Kidney (tissue), 14 donors: ENCODE results near the gene SELL. TPM values are rescaled to one million over a fixed set of nuclear protein-coding genes. Genes with fewer than 3 reads are reported as not detected.

Experiments used
- DNase-seq, 5 donors: peaks; one replicate each; pipeline ENCODE4 v3.0.0-alpha.2; 2013 to 2020
- FAIRE-seq: peaks from 2 replicates; lab custom pipeline; 2012; peaks lifted over from hg19 to GRCh38; lab: Jason Lieb, UNC
- H3K27ac ChIP-seq, 2 donors: one replicate each; pipeline ENCODE4 v1.7.0; 2013; ENCODE audit warnings: low read depth in 2 of 2, low read length in 2 of 2, inconsistent platforms in 1 of 2
- H3K27me3 ChIP-seq: one replicate; pipeline ENCODE4 v1.7.1; 2013; ENCODE audit warnings: low read length, inconsistent platforms; ENCODE audit not compliant: control insufficient read depth, insufficient read depth
- H3K36me3 ChIP-seq, 3 donors: one replicate each; pipeline versions ENCODE4 v1.7.0 to v1.7.1; 2013; ENCODE audit warnings: low read length in 3 of 3, control low read depth in 1 of 3, inconsistent platforms in 1 of 3; ENCODE audit not compliant: insufficient read depth in 3 of 3, control insufficient read depth in 2 of 3
- H3K4me1 ChIP-seq, 3 donors: one replicate each; pipeline versions ENCODE4 v1.7.0 to v1.7.1; 2013; ENCODE audit warnings: low read length in 3 of 3, inconsistent platforms in 1 of 3, low read depth in 1 of 3; ENCODE audit not compliant: control insufficient read depth in 2 of 3, insufficient read depth in 2 of 3
- H3K4me3 ChIP-seq, 3 donors: one replicate each; pipeline versions ENCODE4 v1.7.0 to v1.8.1; 2013; ENCODE audit warnings: low read length in 3 of 3, control low read depth in 1 of 3, inconsistent platforms in 1 of 3
- H3K9ac ChIP-seq, 3 donors: one replicate each; pipeline versions ENCODE4 v1.7.0 to v1.7.1; 2013; ENCODE audit warnings: low read length in 3 of 3, control low read depth in 1 of 3, inconsistent platforms in 1 of 3
- H3K9me3 ChIP-seq, 3 donors: one replicate each; pipeline versions ENCODE4 v1.7.0 to v1.7.1; 2013; ENCODE audit warnings: low read length in 3 of 3, control low read depth in 1 of 3, inconsistent platforms in 1 of 3; ENCODE audit not compliant: control insufficient read depth in 2 of 3, insufficient read depth in 1 of 3
- intact Hi-C: fragments of 100-400 bp; cut with DNase I; formaldehyde crosslinking; loops from one replicate; pipeline ENCODE4 v1.11.1; 2022
- polyA plus RNA-seq: library from polyadenylated mRNA; stranded (reverse); fragments of 350-450 nt; fragmentation: Illumina TruSeq; extraction: RNeasy Lipid Tissue Mini Kit (QIAGEN cat#74804); gene quantifications from one replicate; pipeline ENCODE4 v1.2.3, GENCODE V29; 2014; ENCODE audit warnings: low read depth, low replicate concordance; ENCODE audit not compliant: insufficient read depth
- total RNA-seq: library from RNA; stranded (reverse); fragmentation: NEBNext Ultra II Directional; extraction: Animal tissue kit (Norgen Biotek cat#: 25700); gene quantifications from one replicate; pipeline ENCODE4 v1.2.1, GENCODE V29; 2021
- TF ChIP-seq, protein P1 (sequence below): IDR thresholded peaks from 3 replicates; pipeline ENCODE4 v1.5.1; 2012; ENCODE audit warnings: mild to moderate bottlenecking, moderate library complexity, borderline replicate concordance; ENCODE audit not compliant: insufficient read depth; ENCODE audit errors: extremely low read depth
- donor health status: control.
- donor health status: control.
- donor health status: control.
- donor health status: control.
- donor health status: control.
- donor health status: DM: yes; HTN: yes; CAD: no.
- donor health status: Normal renal cell carcinoma (clear cell type).

SELL gene
- total and polyA plus RNA-seq, 2 donors from 2014 or later = 1.3 to 9.8 TPM

DNA sequence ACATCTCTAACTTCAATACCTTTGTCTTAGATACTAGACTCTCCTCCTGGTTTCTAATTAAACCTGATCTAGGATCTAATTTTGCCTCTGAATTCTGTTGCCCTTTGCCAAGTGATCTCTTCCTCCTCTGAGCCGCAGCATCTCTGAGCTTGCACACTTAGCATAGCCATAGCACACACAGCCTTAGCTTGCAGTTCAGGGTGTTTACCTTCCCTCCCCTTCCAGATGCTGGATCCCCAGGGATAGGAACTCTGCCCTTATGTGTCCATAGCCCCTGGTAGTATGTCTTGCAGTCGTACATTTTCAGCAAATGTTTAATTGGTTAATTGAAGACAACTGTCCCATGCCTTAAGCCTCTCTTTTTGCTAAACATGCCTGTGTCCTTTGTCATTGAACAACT lies 30.3 kb downstream of the SELL start:
- Histone ChIP-seq H3K4me3 (no peak overlapping the region), H3K4me1 (no peaks in the 10 kb centered on the region), H3K27me3 (no peaks in the 10 kb centered on the region), H3K27ac (no peak overlapping the region), H3K9me3 (no peaks in the 10 kb centered on the region), H3K36me3 (no peaks in the 10 kb centered on the region), H3K9ac (no peak overlapping the region)
- intact Hi-C loops = no loop called here
- no peak for DNase-seq
- TF ChIP-seq, protein P1, sequence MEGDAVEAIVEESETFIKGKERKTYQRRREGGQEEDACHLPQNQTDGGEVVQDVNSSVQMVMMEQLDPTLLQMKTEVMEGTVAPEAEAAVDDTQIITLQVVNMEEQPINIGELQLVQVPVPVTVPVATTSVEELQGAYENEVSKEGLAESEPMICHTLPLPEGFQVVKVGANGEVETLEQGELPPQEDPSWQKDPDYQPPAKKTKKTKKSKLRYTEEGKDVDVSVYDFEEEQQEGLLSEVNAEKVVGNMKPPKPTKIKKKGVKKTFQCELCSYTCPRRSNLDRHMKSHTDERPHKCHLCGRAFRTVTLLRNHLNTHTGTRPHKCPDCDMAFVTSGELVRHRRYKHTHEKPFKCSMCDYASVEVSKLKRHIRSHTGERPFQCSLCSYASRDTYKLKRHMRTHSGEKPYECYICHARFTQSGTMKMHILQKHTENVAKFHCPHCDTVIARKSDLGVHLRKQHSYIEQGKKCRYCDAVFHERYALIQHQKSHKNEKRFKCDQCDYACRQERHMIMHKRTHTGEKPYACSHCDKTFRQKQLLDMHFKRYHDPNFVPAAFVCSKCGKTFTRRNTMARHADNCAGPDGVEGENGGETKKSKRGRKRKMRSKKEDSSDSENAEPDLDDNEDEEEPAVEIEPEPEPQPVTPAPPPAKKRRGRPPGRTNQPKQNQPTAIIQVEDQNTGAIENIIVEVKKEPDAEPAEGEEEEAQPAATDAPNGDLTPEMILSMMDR = no peak
- FAIRE-seq = no peak

DNA sequence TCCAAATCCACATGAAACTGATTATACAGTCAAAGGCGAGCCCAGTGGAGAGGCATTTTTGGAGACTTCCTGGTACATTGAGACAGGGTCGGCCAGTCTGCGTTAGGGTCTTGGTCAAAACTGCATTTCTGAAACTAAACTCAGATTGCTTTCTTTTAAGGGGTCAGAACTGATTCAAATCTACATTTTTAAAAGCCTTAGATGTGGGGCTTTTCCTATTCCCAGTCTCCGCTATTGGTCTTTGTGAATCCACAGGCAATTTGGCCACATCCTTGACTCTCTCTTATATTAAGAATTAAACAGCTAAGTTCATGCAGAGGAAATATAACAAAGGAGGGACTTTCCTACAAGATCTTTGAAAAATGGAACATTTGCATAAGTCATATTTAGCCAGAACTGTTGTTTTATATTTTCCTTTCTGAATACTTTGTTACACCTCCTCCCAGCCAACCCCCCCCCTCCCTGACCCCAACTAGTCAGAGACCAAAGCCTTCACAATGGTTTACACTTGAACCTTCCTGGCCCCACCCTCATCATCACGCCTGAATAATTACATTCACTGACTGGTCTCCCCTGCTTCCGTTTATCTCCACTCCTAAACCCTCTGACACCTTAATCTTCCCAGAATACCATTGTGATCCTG lies 30.9 kb downstream of the SELL start:
- no peaks in the 10 kb centered on the region for H3K9me3 ChIP-seq
- no peak overlapping the region for H3K27ac ChIP-seq
- no peak for FAIRE-seq
- H3K4me1 ChIP-seq = no peaks in the 10 kb centered on the region
- H3K4me3 ChIP-seq = no peak overlapping the region
- TF ChIP-seq, protein P1 = no peak
- H3K9ac ChIP-seq = no peak overlapping the region
- no peaks in the 10 kb centered on the region for H3K27me3 ChIP-seq
- intact Hi-C loops = no loop called here
- peak in 2 of 5 donors; percentile 3 to 16 for DNase-seq
- no peaks in the 10 kb centered on the region for H3K36me3 ChIP-seq

DNA sequence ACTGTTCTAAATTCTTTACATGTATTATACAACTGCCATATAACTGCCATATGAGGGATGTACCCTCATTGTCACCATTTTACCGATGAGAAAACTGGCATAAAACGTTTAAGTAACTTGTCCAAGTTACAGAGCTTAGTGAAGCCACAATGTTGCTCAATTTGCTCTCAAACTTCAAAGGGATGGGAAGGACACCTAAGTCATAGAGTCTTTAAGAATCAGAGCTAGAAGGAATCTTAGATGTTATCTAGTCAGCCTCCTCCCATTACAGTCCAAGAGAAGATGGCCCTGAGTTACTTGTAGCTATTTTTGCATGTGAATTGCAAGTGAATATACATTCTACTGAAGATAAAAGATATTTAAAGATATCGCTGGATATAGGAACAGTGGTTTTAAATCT lies 31.7 kb downstream of the SELL start:
- H3K4me3 ChIP-seq = no peak overlapping the region
- H3K9me3 ChIP-seq = no peaks in the 10 kb centered on the region
- H3K9ac ChIP-seq = no peak overlapping the region
- H3K36me3 ChIP-seq = no peaks in the 10 kb centered on the region
- H3K4me1 ChIP-seq = no peaks in the 10 kb centered on the region
- H3K27me3 ChIP-seq = no peaks in the 10 kb centered on the region
- no peak overlapping the region for H3K27ac ChIP-seq
- intact Hi-C loops = no loop called here
- TF ChIP-seq, protein P1 = no peak
- FAIRE-seq = no peak
- DNase-seq = no peak

DNA sequence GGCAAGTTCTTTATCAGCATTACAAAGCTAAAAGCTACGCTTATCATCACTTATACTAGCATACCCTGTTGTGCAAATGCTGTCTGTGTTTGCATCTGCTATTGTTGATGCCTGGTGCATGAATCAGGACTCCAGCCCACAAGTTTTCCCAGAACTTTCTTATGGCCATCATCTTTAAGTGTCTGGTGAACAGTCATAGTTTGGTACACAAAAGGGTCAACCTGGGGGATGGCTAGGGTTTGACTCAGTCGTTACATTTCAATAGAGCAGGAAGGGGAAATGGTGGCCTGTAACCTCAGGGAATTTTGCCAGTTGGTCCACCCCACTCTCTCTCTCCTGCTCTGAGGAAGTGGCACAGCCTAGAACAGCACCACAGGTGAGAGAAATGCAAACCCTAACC lies 35.4 kb downstream of the SELL start:
- Histone ChIP-seq H3K9me3 (peaks cover 0 to 4% (median 0%) of the 10 kb centered on the region in 3 donors), H3K4me3 (no peak overlapping the region), H3K27me3 (no peaks in the 10 kb centered on the region), H3K4me1 (no peaks in the 10 kb centered on the region), H3K9ac (no peak overlapping the region), H3K36me3 (no peaks in the 10 kb centered on the region), H3K27ac (no peak overlapping the region)
- FAIRE-seq = no peak
- intact Hi-C loops = no loop called here
- TF ChIP-seq, protein P1 = no peak
- DNase-seq = no peak
